Stimulated activated CD4-positive, alpha-beta T cell treated with anti-CD3 and anti-CD28 coated beads, Interleukin-4, amount 100 ng/mL, for 1 hour (primary cell): ENCODE results near the gene ANKRD24.
"Not testable (repeated sequence)": the region's sequence is repeated elsewhere in the genome, so short reads cannot be mapped to it uniquely, and the experiment has no call there.

Source experiments
- DNase-seq: peaks from one replicate; pipeline ENCODE4 v3.0.0-alpha.2; 2020

Gene ANKRD24

DNA sequence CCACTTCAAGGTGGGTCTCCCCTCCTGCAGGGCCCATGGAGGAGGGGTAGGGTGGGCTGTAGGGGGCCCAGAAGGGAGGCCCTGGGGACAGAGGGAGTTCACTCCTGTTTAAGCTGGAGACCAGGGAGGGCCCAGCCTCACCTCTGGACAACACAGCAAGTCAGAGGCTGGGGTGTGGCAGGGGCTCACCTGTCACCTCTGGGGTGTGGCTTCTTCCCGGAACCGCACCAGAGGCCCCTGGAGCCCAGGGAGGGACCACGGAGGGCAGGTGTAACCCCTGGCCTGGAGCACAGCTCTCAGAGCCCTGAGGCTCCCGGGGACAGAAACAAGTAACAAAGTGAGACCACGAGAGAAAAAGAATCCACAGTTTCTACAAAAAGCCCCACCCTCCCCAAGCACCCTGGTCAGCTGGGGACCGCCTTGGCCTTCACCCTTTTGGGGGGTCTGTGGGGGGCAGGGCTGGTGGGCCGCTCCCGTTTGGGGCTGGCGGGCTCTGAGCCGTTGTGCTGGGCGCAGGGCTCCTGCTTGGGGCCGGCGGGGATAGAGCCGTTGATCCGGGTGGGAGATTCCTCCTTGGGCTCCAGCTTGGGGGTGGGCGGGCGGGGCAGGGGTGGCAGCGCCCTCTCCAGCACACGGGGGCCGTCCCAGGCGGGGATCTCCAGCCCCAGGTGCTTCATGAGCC lies 8.1 kb upstream of the ANKRD24 start:
- no peak for DNase-seq

DNA sequence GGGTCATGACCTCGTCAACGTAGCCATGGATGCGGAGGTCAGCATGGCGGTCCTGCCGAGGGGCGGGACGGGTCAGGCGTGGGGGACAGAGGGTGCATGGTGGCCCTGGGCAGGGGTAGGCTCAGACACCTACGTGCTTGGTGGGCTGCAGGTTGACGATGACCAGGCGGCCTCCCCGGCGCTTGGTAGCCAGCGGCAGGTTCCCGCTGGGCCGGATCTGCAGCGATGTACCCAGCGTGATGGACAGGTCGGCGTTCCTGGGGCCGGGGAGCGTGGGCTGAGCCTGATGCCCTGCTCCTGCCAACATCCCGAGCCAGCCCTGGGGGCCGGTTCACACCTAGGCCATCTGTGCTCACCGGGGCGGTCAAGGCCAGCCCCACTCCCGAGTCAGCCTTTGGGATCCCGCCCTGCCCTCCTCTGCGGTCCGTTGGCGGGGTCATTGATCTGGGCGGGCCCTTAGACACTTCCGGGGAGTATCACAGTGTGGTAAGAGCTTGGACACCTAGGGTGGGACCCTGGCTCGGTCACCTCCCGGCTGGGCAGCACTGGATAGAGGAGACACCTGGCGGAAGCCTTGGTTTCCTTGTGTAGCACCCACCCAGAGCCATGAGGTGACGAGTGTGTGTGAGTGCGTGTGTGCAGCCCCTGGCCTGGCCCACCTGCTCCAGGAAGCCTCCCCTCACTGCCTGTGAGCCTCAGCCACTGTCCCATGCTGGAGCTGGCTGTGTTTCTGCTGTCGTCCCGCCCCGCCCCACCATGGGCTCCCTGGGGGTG lies 7.4 kb upstream of the ANKRD24 start:
- DNase-seq = no peak

DNA sequence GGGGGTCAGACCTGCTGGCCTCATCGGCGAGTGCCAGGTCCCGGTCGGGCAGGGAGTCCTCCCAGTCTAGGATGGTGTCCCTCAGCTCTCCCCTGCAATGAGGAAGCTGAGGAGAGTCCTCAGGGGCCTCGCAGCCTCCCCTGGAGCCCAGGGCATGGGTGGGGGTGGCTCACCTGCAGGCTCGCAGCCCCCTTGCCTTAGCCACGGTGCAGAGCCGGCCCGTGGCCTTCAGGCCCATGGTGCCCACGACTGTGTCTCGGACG lies 6.9 kb upstream of the ANKRD24 start:
- no peak for DNase-seq

DNA sequence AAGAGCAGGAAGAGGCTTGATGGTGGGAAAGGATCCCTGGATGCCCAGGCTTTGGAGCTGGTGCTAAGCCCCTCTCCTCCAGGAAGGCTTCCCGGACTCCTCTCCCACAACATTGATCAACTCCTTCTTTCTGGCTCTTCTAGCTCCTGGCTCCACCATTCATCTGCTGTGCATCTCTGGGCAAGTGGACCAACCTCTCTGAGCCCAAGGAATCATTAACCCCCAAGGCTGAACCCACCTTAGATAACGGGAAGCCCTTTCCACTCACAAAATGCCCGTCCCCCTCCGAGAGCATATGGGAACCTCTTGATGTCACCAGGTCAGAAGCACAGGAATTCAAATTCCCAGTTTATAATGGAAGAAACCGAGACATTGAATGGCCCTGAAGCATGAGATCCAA lies 5.3 kb upstream of the ANKRD24 start:
- no peak for DNase-seq

DNA sequence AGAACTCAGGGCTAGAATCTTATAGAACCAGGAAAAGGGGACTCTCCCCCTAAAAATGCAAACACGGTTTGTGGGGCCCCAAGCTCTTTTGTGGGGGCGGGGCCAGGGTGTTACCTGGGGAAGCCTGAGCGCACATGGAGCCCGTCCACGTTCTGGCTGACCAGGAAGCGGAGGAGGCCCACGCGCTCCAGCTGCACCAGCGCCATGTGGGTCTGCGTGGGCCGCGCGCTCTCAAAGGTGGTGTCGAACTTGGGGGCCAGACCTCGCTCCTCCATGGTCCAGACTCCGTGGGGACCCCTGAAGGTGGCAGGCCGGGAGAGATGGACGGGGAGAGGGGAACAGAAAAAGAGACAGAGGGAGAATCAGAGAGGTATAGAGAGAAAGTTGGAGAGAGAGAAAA lies 3.5 kb upstream of the ANKRD24 start:
- DNase-seq = no peak

DNA sequence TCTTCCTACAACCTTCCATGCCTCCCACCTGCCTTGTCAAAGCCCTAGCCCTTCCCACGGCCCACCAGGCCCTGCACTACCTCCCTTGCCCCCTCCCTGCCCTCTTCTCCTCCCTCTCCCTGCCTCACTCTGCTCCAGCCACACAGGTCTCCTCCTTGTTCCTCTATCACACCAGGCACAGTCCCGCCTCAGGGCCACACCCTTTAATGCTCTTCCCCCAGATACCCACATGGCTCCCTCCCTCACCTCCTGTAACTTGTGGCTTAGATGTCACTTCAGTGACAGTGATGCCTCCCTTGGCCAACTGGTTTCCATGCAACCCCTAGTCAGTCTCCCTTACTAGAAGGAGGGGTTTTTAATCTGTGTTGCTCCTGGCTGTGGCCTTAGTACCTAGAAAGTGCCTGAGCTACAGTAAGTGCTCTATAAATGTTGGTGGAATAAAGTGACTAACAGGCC lies 1.4 kb upstream of the ANKRD24 start:
- no peak for DNase-seq

DNA sequence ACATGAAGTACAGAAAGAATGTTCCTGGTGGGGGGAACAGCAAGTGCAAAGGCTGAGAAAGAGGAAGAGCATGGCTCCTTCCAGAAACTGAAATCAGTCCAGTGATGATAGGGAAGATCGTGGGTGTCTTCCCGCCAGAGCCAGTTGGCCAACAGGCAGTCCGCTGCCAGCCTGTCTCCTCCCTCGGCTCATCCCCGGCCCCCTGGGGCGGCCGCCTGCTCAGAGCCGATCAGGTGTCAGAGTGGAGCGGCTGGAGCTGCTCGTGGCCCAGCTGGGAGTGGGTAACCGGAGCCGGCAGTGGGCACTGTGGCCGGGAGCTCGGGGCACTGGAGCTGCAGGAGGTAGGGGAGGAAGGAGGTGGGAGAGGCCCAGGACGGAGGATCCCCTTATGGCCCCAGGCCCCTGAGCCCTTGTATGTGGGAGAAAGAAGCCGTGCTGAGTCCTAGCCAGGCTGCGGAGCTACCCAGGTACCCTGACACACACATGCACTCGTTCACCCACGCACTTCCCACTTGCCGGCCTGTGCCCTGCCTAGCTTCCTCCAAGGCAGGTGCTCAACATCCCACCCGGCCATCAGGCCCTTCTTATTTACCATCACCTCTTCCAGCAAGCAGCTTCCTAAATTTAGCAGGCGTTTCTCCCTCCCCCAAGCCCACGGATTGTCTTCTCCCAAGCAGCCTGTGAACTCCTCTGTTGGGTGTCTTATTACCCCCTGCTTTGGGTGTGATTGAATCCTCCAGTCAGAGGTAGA lies 1.7 kb downstream of the ANKRD24 start:
- no peak for DNase-seq

DNA sequence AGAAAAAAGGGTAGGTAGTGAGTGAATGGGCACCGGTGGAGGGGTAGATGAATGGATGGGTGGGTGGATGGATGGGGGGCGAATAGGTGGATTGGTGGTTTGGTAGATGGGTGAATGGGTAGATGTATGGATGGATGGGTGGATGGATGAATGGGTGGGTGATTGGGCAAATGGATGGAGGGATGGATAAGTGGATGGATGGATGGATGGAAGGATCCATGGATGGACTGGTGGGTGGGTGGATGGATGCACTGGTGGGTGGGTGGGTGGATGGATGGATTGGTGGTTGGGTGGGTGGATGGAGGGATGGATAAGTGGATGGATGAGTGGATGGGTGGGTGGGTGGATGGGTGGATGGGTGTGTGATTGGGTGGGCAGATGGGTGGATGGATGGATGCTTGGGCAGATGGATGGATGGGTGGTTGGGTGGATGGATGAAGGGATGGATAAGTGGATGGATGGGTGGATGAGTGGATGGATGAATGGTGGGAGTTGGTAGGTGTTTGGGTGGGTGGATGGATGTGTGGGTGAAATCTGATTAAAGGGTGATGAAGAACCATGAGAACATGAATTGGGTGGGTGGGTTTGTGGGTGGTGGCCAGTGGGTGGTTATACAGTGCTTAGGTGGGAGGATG lies 2.3 kb downstream of the ANKRD24 start:
- DNase-seq = no peak

DNA sequence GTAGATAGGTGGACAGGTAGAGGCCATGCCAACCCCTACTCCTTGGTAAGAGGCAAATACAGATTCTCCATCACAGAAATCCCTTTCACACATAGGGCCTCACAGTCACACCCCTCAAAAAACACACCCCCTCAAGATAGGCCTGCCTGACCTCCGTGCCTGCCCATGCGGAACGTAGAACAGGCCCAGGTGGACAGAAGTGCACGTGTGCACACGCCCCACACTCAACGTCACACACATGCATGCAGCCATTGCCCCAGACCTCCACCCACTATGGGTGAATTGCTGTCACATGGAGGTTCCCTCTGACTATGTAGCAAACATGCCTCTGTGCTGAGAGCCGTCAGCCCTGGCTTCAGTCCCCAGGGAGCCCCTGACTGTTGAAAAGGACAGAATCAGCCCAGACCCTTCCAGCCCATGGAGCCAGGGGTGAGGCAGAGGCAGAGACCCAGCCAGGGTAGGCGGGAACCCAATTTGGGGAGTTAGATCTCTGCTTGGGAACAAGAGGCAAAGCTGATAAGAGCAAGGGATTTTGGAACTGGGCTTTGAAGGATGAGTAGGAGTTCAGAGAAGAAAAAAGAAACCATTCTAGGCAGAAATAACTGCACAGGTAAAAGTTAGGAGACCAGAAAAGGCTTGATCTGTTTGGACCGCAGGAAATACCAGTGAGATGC lies 3.1 kb downstream of the ANKRD24 start:
- DNase-seq = no peak

DNA sequence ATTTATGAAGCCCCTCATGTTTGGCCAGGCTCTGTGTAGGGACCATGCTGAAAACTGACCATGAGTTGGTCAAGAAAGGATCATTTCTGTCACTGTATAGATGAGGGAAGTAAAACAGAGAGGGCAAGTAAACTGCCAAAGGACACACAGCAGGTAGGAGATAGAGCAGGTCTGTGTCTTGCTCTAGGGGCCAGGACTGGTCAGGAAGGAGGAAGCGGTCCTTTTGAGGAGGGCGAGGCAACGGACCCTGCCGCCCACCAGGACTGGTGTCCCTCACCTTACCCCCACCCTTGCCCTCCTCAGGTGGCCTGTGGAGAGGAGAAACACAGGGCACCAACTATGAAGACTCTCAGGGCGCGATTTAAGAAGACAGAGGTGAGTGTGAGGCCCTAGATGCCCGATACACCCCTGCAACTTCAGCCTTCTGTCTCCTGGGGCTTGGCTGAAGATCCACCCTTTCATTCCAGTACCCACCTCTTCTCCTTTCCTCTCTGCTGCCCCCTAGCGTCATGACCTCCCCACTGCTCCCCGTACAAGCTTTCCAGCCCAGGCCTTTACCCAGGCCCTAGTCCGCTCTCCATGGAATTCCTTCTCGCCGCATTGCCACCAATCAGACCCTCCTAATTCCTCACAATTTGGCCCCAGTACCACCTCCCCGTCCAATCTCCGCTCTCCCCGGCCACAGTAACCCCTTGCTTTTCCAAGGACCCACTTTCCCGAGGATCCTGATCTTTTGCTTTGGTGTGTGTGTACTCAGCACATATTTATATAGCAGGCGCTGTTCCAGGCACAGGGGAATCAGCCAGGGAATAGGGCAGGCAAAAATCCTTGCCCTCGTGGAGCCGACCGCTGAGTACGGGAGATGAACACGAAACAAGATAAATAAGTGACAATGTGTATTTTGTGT lies 3.9 kb downstream of the ANKRD24 start:
- peak; percentile 77 for DNase-seq

DNA sequence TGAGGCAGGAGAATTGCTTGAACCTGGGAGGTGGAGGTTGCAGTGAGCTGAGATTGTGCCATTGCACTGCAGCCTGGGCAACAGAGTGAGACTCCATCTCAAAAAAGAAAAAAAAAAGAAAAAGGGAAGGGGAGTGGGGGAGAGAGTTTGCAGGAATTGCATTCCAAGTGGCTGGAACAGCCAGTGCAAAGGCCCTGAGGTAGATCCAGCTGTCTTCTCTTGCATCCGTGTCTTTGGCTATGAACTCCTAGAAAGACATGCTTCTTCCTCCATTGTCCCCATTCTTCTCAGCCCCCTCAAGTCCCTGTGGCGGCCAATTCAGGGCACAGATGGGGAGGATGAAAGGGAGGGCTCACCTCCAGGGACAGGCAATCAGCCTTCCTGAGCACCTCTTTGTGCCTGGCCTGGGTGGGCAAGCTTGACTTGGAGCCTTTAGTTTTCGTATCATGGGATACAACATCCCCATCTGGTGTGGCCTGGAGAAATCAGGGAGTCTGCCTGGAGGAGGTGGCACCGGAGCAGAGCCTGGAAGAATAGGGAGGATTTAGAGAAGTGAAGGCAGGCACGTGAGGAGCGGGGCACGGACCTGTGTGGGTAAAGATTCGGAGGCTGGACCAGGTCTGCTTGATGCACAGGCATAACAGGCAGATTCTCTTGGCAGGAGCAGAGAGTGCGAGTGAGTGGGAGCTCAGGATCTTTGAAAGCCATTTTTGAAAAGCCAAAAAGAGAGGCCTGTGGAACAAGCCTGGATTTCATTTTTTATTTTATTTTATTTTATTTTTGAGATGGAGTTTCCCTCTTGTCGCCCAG lies 5.0 kb downstream of the ANKRD24 start:
- no peak for DNase-seq

DNA sequence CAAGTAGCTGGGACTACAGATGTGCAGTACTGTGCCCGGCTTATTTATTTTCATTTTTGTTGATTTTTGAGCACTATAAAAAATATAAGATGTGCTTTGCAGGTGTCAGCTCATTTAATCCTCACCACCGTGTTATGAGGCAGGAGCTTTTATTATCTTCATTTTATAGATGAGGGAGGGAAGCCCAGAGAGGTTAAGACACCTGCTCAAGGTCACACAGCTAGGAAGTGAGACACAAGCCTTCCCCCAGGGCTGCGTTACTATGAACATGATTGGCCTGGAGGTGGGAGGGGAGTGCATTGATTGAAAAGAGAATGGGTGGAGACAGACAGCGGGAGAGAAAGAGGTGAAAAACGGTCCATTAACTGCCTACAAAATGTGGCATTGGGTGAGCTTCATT lies 7.2 kb downstream of the ANKRD24 start:
- no peak for DNase-seq

DNA sequence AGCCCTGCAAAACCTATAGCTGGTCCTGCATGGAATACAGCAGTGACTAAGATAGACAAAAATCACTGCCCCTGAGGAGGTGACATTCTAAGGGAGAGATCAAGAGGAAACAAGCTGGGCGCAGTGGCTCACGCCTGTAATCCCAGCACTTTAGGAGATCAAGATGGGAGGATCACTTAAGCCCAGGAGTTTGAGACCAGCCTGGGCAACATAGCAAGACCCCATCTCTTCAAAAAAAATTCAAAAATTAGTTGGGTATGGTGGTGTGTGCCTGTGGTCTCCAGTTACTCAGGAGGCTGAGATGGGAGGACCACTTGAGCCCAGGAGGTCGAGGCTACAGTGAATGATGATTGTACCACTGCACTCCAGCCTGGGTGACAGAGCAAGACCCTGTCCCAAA lies 10.0 kb downstream of the ANKRD24 start:
- DNase-seq = not testable (repeated sequence)

DNA sequence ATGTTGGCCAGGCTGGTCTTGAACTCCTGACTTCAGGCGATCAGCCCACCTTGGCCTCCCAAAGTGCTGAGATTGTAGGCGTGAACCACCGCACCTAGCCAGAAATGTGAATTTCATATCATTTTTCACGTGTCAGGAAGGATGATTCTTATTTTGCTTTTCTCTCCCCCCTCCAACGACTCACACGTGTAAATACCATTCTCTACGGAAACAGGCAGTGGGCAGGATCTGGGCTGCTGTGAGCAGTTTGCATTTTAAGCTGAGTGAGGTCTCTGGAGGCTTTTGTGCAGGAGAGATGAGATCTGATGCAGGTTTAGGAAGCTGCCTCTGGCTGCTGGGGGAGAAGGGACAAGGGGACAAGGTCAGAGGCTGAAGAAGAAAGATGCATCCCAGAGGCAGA lies 11.9 kb downstream of the ANKRD24 start:
- DNase-seq = no peak

DNA sequence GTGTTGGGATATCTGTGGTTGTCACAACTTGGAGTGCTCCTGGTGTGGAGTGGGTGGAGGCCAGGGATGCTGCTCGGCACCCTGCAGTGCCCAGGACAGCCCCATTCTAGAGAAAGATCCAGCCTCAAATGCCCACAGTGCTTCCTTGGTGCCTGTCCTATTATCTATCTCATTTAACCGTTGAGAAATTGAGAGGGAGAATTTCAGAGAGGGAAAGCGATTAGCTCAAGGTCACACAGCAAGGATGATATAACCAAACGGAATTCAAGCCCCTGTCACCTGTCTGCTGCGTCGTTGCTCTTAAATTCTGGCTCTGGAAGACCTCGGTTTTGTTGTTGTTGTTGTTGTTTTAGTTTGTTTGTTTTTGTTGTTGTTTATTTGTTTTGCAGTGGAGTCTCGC lies 13.5 kb downstream of the ANKRD24 start:
- no peak for DNase-seq

DNA sequence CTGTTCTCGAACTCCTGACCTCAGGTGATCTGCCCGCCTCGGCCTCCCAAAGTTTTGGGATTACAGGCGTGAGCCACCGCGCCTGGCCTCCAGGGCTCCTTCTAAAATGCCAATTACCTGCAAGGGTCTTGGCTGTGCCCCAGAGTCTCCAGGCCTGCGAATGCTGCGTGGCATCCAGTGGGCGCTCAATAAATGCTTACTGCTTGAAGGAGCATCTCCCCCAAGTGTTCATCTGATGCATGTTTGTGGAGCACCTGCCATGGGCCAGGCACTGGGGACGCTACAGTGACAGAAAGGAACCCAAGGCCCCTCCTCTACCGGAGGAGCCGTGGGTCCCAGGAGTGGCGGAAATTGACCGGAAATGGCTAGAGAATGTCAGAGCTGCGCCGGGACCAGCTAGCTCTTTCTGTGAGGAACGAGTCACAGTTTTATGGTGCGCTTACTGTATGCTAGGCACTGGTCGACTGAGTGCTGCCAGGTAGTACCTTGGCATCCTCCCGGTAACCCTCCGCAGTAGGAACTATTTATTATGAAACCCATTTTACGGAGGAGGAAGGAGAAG lies 14.2 kb downstream of the ANKRD24 start:
- DNase-seq = no peak

DNA sequence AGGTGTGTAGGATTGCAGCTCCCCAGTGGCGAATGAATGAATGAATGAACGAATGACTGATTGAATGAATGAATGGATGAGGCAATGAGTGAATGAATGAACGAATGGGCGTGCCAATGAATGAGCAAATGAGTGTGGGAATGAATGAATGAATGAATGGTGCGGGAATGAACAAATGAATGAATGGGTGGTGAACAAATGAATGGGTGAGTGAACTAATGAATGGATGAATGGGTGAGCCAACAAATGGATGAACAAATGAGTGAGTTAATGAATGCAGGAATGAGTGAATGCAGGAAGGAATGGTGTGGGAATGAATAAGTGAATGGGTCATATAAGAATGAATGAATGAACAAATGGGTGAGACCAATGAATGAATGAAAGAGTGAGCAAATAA lies 14.7 kb downstream of the ANKRD24 start:
- no peak for DNase-seq

DNA sequence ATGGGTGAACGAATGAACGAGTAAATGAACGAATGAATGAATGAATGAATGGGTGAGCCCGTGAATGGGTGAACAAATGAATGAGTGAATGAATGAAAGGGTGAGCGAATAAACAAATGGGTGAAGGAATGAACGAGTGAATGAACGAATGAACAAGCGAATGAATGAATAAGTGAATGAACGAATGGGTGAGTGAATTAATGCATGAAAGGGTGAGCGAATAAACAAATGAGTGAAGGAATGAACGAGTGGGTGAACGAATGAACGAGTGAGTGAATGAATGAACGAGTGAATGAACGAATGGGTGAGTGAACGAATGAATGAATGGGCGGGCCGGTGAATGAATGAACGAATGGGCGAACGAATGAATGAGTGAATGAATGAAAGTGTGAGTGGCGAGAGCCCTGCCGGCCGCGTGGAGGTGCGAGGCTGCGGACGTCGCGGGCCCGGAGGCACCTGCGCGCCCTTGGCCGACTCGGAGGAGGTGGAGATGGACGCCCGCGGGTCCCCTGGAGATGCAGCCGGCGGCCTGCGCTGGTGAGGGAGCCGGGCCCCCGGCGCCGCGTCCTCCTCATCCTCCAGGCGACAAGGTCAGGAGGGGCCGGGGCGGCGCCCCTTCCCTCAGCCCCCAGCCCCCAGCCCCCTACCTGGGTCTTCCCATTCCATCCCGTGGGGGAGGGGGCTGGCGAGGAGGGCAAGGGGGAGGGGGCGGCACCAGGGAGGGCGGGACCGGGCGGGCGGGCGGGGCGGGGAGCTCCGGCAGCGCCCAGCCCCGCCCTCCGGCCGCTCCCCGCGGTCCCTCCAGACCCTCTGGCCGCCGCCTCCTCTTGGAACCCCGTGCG lies 15.4 kb downstream of the ANKRD24 start:
- DNase-seq = no peak

DNA sequence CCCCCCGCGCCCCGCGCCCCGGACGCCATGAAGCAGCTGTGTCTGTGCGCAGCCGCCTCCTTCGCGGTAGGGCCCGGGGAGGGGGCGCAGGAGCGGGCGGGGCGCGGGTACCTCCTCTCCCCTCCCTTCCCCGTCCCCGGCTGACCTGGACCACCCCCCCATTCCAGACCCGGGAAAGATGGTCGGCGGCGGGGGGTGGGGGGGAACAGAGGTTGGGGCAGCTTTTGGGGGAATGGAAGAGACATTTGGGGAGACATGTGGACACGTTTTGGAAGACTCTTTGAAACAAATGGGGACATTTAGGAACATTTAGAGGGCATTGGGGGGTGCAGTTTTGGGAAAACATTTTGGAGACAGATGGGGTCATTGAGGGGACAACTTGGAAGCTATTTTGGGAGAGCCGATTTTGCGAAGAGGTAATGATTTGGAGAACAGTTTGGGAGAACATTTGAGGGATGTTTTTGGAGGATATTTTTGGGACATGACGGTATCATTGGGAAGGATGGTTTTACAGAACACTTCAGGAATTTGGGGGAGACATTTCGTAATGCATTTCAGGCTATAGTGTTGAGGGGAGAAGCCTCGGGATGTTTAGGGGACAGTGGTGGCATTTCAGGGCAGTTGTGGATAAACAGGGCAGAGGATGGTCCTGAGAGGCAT lies 16.1 kb downstream of the ANKRD24 start:
- no peak for DNase-seq
